Measurements from ENCODE around the gene TUT4. TPM values are rescaled to one million over a fixed set of nuclear protein-coding genes. Genes with fewer than 3 reads are reported as not detected.

The TUT4 gene
- total and polyA plus RNA-seq, 2 experiments from 2014 or later, result 69.9 to 116 TPM

DNA sequence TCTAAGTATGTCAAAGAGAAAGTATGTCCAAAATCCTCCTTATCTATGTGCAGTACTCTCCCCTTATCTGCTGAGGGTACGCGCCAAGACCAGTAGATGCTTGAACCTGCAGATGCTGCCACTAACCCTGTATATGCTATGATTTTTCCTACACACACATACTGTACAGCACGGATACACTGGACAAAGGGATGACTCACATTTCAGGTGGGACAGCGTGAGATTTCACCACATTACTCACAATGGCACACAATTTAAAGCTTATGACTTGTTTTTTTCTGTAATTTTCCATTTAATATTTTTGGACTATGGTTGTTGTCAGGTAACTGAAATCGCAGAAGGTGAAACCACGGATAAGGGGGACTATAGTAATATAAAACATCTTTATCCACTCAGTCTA, 152.8 kb downstream of the TUT4 start:
- DNase-seq (ENCODE audit: low spot score), result no peak

More for the DNA sequence above, 152.8 kb downstream of the TUT4 start:
- Mint-ChIP-seq H3K36me3 (ENCODE audit: low read depth) (peaks cover 75% of the 10 kb centered on the region), H3K9me3 (no peaks in the 10 kb centered on the region), H3K27ac (no peak overlapping the region), H3K4me1 (peaks cover 11% of the 10 kb centered on the region; the same call in 1 of the 3 replicates), H3K27me3 (ENCODE audit: insufficient read depth, low read depth, poor library complexity) (no peaks in the 10 kb centered on the region), H3K4me3 (no peak overlapping the region)
- H3K4me2 ChIP-seq, result no peak overlapping the region
- H3K27me3 ChIP-seq (ENCODE audit: insufficient read depth), result no peaks in the 10 kb centered on the region
- no peak overlapping the region for H2AFZ ChIP-seq
- H3K27ac ChIP-seq (ENCODE audit: low read depth), result no peak overlapping the region
- H3F3A ChIP-seq (replicated peaks; ENCODE audit: low read depth), result peaks cover 11% of the 10 kb centered on the region; the same call in 1 of the 2 replicates
- no peak for TF ChIP-seq JUNB (IDR thresholded peaks at IDR 0.05; ENCODE audit: unreplicated experiment)
- TF ChIP-seq, protein P1, sequence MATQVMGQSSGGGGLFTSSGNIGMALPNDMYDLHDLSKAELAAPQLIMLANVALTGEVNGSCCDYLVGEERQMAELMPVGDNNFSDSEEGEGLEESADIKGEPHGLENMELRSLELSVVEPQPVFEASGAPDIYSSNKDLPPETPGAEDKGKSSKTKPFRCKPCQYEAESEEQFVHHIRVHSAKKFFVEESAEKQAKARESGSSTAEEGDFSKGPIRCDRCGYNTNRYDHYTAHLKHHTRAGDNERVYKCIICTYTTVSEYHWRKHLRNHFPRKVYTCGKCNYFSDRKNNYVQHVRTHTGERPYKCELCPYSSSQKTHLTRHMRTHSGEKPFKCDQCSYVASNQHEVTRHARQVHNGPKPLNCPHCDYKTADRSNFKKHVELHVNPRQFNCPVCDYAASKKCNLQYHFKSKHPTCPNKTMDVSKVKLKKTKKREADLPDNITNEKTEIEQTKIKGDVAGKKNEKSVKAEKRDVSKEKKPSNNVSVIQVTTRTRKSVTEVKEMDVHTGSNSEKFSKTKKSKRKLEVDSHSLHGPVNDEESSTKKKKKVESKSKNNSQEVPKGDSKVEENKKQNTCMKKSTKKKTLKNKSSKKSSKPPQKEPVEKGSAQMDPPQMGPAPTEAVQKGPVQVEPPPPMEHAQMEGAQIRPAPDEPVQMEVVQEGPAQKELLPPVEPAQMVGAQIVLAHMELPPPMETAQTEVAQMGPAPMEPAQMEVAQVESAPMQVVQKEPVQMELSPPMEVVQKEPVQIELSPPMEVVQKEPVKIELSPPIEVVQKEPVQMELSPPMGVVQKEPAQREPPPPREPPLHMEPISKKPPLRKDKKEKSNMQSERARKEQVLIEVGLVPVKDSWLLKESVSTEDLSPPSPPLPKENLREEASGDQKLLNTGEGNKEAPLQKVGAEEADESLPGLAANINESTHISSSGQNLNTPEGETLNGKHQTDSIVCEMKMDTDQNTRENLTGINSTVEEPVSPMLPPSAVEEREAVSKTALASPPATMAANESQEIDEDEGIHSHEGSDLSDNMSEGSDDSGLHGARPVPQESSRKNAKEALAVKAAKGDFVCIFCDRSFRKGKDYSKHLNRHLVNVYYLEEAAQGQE (IDR thresholded peaks at IDR 0.05; ENCODE audit: unreplicated experiment), result no peak
- no peak for TF ChIP-seq POLR2AphosphoS5 (IDR thresholded peaks at IDR 0.05; ENCODE audit: low read depth)
- TF ChIP-seq ZNF114 (CRISPR knock-in tag; IDR thresholded peaks at IDR 0.05), result no peak
- no peak for TF ChIP-seq ZNF331 (CRISPR knock-in tag; IDR thresholded peaks at IDR 0.05; ENCODE audit: low read depth)
- TF ChIP-seq, protein P2, sequence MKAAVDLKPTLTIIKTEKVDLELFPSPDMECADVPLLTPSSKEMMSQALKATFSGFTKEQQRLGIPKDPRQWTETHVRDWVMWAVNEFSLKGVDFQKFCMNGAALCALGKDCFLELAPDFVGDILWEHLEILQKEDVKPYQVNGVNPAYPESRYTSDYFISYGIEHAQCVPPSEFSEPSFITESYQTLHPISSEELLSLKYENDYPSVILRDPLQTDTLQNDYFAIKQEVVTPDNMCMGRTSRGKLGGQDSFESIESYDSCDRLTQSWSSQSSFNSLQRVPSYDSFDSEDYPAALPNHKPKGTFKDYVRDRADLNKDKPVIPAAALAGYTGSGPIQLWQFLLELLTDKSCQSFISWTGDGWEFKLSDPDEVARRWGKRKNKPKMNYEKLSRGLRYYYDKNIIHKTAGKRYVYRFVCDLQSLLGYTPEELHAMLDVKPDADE (IDR thresholded peaks at IDR 0.05), result no peak
- no peak for TF ChIP-seq EZH2phosphoT487 (IDR thresholded peaks at IDR 0.05; ENCODE audit: unreplicated experiment)
- no peak for TF ChIP-seq EZH2 (IDR thresholded peaks at IDR 0.05; ENCODE audit: low read depth, unreplicated experiment)
- TF ChIP-seq CREB1 (CRISPR knock-in tag; IDR thresholded peaks at IDR 0.05; ENCODE audit: low read depth), result no peak
- TF ChIP-seq, protein P3, sequence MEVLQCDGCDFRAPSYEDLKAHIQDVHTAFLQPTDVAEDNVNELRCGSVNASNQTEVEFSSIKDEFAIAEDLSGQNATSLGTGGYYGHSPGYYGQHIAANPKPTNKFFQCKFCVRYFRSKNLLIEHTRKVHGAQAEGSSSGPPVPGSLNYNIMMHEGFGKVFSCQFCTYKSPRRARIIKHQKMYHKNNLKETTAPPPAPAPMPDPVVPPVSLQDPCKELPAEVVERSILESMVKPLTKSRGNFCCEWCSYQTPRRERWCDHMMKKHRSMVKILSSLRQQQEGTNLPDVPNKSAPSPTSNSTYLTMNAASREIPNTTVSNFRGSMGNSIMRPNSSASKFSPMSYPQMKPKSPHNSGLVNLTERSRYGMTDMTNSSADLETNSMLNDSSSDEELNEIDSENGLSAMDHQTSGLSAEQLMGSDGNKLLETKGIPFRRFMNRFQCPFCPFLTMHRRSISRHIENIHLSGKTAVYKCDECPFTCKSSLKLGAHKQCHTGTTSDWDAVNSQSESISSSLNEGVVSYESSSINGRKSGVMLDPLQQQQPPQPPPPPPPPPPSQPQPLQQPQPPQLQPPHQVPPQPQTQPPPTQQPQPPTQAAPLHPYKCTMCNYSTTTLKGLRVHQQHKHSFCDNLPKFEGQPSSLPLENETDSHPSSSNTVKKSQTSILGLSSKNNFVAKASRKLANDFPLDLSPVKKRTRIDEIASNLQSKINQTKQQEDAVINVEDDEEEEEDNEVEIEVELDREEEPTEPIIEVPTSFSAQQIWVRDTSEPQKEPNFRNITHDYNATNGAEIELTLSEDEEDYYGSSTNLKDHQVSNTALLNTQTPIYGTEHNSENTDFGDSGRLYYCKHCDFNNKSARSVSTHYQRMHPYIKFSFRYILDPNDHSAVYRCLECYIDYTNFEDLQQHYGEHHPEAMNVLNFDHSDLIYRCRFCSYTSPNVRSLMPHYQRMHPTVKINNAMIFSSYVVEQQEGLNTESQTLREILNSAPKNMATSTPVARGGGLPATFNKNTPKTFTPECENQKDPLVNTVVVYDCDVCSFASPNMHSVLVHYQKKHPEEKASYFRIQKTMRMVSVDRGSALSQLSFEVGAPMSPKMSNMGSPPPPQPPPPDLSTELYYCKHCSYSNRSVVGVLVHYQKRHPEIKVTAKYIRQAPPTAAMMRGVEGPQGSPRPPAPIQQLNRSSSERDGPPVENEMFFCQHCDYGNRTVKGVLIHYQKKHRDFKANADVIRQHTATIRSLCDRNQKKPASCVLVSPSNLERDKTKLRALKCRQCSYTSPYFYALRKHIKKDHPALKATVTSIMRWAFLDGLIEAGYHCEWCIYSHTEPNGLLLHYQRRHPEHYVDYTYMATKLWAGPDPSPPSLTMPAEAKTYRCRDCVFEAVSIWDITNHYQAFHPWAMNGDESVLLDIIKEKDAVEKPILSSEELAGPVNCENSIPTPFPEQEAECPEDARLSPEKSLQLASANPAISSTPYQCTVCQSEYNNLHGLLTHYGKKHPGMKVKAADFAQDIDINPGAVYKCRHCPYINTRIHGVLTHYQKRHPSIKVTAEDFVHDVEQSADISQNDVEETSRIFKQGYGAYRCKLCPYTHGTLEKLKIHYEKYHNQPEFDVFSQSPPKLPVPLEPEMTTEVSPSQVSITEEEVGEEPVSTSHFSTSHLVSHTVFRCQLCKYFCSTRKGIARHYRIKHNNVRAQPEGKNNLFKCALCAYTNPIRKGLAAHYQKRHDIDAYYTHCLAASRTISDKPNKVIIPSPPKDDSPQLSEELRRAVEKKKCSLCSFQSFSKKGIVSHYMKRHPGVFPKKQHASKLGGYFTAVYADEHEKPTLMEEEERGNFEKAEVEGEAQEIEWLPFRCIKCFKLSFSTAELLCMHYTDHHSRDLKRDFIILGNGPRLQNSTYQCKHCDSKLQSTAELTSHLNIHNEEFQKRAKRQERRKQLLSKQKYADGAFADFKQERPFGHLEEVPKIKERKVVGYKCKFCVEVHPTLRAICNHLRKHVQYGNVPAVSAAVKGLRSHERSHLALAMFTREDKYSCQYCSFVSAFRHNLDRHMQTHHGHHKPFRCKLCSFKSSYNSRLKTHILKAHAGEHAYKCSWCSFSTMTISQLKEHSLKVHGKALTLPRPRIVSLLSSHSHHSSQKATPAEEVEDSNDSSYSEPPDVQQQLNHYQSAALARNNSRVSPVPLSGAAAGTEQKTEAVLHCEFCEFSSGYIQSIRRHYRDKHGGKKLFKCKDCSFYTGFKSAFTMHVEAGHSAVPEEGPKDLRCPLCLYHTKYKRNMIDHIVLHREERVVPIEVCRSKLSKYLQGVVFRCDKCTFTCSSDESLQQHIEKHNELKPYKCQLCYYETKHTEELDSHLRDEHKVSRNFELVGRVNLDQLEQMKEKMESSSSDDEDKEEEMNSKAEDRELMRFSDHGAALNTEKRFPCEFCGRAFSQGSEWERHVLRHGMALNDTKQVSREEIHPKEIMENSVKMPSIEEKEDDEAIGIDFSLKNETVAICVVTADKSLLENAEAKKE (CRISPR knock-in tag; IDR thresholded peaks at IDR 0.05), result no peak
- TF ChIP-seq NANOG (IDR thresholded peaks at IDR 0.05; ENCODE audit: borderline replicate concordance), result no peak
- TF ChIP-seq, protein P4, sequence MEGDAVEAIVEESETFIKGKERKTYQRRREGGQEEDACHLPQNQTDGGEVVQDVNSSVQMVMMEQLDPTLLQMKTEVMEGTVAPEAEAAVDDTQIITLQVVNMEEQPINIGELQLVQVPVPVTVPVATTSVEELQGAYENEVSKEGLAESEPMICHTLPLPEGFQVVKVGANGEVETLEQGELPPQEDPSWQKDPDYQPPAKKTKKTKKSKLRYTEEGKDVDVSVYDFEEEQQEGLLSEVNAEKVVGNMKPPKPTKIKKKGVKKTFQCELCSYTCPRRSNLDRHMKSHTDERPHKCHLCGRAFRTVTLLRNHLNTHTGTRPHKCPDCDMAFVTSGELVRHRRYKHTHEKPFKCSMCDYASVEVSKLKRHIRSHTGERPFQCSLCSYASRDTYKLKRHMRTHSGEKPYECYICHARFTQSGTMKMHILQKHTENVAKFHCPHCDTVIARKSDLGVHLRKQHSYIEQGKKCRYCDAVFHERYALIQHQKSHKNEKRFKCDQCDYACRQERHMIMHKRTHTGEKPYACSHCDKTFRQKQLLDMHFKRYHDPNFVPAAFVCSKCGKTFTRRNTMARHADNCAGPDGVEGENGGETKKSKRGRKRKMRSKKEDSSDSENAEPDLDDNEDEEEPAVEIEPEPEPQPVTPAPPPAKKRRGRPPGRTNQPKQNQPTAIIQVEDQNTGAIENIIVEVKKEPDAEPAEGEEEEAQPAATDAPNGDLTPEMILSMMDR (conservative IDR thresholded peaks at IDR 0.05; ENCODE audit: low read depth in 2 of 2), result no peak
- TF ChIP-seq STAT1 (IDR thresholded peaks at IDR 0.05; ENCODE audit: unreplicated experiment), result no peak
- H3K36me3 ChIP-seq (ENCODE audit: insufficient read depth), result peaks cover 55% of the 10 kb centered on the region
- peaks cover 75% of the 10 kb centered on the region for H3K79me2 ChIP-seq (replicated peaks; ENCODE audit: insufficient read depth)
- H3K4me3 ChIP-seq, result no peak overlapping the region
- H3K9me2 ChIP-seq (ENCODE audit: insufficient read depth), result no peaks in the 10 kb centered on the region
- H4K20me1 ChIP-seq (replicated peaks; ENCODE audit: insufficient read depth), result peaks cover 41% of the 10 kb centered on the region
- peaks cover 10% of the 10 kb centered on the region for H3K4me1 ChIP-seq (ENCODE audit: insufficient read depth)
- no peak for ATAC-seq

All from GM23338 (cell line).